ENCODE results near the gene NSUN7. TPM values are rescaled to one million over a fixed set of nuclear protein-coding genes. Genes with fewer than 3 reads are reported as not detected.

NSUN7 gene
- total RNA-seq = under 0.01 TPM in 1 of 2 replicates, not detected in the other

GRCh38 chr4:40749717-40750460, at the start of gene NSUN7:
TSS of gene NSUN7 (plus strand) at chr4:40749955. CDS start at chr4:40750694, 739 bp downstream.

Other genes with a start within 250 kb of the NSUN7 start
- 2.1 and 2.5 TPM in 2 replicates for gene RBM47, start 120.1 kb upstream of the NSUN7 start, total RNA-seq

All from smooth muscle cell of bladder (primary cell).